ENCODE measurements around the gene RRP15. TPM values are rescaled to one million over a fixed set of nuclear protein-coding genes. Genes with fewer than 3 reads are reported as not detected.

Gene RRP15

Small RNAs within 50 kb of the gene (small RNA-seq; reads per million reads assigned to genes)
- gene AC096638.1 (ENCODE audit: insufficient read depth), result not detected
